Kidney epithelial cell (primary cell): ENCODE measurements around the gene NOS2. TPM values are rescaled to one million over a fixed set of nuclear protein-coding genes. Genes with fewer than 3 reads are reported as not detected.
"Not testable (repeated sequence)": the region's sequence is repeated elsewhere in the genome, so short reads cannot be mapped to it uniquely, and the experiment has no call there.

Experiments
- DNase-seq: peaks from one replicate; pipeline ENCODE4 v3.0.0-alpha.2; 2010; ENCODE audit warnings: low read depth
- H3K27me3 ChIP-seq: 2 replicates; pipeline ENCODE4 v1.6.0; 2011; ENCODE audit warnings: low read length; ENCODE audit not compliant: control insufficient read depth, insufficient read depth
- H3K36me3 ChIP-seq: 2 replicates; pipeline ENCODE4 v1.5.1; 2011; ENCODE audit warnings: low read length; ENCODE audit not compliant: control insufficient read depth, insufficient read depth
- H3K4me3 ChIP-seq: 2 replicates; pipeline ENCODE4 v1.5.1; 2011; ENCODE audit warnings: low read depth, mild to moderate bottlenecking, control low read depth, low read length
- total RNA-seq: library from RNA; depleted of rRNA; stranded (reverse); fragments of >200 nt; gene quantifications from 2 replicates; pipeline ENCODE4 v1.2.3, GENCODE V29; 2015
- TF ChIP-seq, protein P1 (sequence below): IDR thresholded peaks from 2 replicates; pipeline ENCODE4 v1.5.1; 2011; ENCODE audit warnings: mild to moderate bottlenecking, moderate library complexity, low read length, control low read depth, inconsistent platforms; ENCODE audit not compliant: insufficient read depth, poor library complexity, severe bottlenecking

NOS2 gene
- 0.04 TPM in 1 of 2 replicates, not detected in the other for total RNA-seq

- Histone ChIP-seq H3K4me3 (no peak within 1 kb of the TSS), H3K36me3 (no peaks in the 10 kb centered on the region), H3K27me3 (peaks cover 5% of the 10 kb centered on the region)
- no peak for DNase-seq
- TF ChIP-seq, protein P1, sequence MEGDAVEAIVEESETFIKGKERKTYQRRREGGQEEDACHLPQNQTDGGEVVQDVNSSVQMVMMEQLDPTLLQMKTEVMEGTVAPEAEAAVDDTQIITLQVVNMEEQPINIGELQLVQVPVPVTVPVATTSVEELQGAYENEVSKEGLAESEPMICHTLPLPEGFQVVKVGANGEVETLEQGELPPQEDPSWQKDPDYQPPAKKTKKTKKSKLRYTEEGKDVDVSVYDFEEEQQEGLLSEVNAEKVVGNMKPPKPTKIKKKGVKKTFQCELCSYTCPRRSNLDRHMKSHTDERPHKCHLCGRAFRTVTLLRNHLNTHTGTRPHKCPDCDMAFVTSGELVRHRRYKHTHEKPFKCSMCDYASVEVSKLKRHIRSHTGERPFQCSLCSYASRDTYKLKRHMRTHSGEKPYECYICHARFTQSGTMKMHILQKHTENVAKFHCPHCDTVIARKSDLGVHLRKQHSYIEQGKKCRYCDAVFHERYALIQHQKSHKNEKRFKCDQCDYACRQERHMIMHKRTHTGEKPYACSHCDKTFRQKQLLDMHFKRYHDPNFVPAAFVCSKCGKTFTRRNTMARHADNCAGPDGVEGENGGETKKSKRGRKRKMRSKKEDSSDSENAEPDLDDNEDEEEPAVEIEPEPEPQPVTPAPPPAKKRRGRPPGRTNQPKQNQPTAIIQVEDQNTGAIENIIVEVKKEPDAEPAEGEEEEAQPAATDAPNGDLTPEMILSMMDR = no peak
Measured at GRCh38 chr17:27800522-27800921, at the start of gene NOS2. TSS of gene NOS2 (minus strand) at chr17:27800529. CDS start at chr17:27798809, 1,720 bp downstream.

- no peak overlapping the region for H3K4me3 ChIP-seq
- no peak for DNase-seq
- TF ChIP-seq, protein P1 = no peak
Measured at GRCh38 chr17:27849474-27850185, 49.3 kb upstream of the NOS2 start.

GRCh38 chr17:27848931-27849330 is 48.6 kb upstream of the NOS2 start:
- no peaks in the 10 kb centered on the region for H3K27me3 ChIP-seq
- TF ChIP-seq, protein P1 = no peak
- no peak for DNase-seq
- no peaks in the 10 kb centered on the region for H3K36me3 ChIP-seq
- no peak overlapping the region for H3K4me3 ChIP-seq

More at GRCh38 chr17:27849474-27850185, 49.3 kb upstream of the NOS2 start:
- no peaks in the 10 kb centered on the region for H3K36me3 ChIP-seq
- no peaks in the 10 kb centered on the region for H3K27me3 ChIP-seq

DNA sequence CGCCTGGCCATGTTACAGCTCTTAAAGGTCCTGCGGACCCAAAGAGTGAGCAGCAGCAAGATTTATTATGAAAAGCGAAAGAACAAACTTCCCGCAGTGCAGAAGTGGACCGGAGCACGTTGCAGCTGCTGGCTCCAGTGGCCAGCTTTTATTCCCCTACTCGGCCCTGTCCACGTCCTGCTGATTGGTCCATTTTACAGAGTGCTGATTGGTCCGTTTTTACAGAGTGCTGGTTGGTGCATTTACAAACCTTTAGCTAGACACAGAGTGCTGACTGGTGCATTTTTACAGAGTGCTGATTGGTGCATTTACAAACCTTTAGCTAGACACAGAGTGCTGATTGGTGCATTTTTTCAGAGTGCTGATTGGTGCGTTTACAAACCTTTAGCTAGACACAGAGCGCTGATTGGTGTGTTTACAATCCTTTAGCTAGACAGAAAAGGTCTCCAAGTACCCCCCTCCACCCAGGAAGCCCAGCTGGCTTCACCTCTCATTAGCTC is 46.5 kb upstream of the NOS2 start:
- not testable (repeated sequence) for H3K4me3 ChIP-seq, H3K27me3 ChIP-seq, H3K36me3 ChIP-seq, DNase-seq

DNA sequence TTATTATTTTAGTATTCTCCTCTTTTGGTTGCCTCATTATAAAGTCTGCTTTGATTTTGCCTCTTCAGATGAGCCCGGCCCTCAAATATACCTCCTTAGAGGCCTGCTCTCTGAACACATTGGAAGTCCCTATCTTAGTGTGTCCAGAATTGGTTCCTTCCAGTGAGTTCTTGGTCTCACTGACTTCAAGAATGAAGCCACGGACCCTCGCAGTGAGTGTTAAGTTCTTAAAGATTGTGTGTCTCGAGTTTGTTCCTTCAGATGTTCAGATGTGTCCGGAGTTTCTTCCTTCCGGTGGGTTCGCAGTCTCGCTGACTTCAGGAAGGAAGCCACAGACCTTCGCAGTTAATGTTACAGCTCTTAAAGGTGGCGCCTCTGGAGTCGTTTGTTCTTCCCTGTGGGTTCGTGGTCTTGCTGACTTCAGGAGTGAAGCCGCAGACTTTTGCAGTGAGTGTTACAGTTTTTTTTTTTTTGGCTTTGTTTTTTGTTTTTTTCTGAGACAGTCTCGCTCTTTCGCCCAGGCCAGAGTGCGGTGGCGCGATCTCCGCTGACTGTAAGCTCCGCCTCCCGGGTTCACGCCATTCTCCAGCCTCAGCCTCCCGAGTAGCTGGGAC is 45.8 kb upstream of the NOS2 start:
- TF ChIP-seq, protein P1 = no peak
- no peaks in the 10 kb centered on the region for H3K27me3 ChIP-seq
- DNase-seq = no peak
- H3K4me3 ChIP-seq = no peak overlapping the region
- H3K36me3 ChIP-seq = no peaks in the 10 kb centered on the region

DNA sequence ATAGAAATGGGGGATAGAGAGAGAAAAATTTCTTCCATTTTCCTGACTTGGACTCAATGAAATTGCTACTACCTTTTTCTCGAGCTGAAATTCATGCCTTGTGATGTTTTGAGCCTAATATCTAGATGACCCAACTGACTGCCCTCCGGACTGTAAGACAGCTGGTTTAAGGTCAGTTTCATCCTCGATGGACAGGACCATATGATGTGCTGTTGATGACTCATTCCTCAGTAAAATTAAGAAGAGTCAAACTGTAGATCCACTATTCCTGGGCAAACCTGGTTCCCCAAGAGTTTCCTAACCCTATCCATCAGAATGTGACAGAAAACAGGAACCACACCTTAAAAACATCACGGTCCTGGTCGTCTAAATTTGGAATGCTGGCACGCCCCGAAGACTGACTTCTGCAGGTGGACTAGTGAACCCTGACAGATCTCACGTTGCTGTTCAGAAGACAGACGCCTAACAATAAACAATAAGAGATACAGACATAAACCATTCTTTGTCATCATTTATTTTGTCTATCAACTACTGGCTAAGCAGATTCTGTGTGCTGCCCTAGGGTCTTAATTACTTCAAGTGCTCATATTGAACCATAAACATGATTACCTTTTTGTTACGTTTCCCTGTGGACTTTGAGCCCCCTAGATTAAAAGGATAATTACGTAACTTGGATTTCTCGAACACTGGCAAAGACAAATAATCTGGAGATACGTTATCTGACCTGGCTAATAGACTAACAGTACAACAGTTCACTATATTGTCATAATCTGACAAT is 45.1 kb upstream of the NOS2 start:
- Histone ChIP-seq H3K27me3 (no peaks in the 10 kb centered on the region), H3K36me3 (no peaks in the 10 kb centered on the region), H3K4me3 (no peak overlapping the region)
- no peak for DNase-seq
- TF ChIP-seq, protein P1 = no peak
